Lower leg skin (tissue), 3 donors: ENCODE results near the gene KDM5C.

Experiments
- CTCF ChIP-seq, 3 donors: fragments of 450-650 bp; IDR thresholded peaks; one replicate each; pipeline ENCODE4 v1.5.1; 2016; ENCODE audit warnings: antibody characterized with exemption in 3 of 3, mild to moderate bottlenecking in 3 of 3, moderate library complexity in 2 of 3
- POLR2A ChIP-seq, 2 donors: fragments of 450-650 bp; IDR thresholded peaks; one replicate each; pipeline ENCODE4 v1.6.1; 2016 to 2017; ENCODE audit warnings: antibody characterized with exemption in 2 of 2, mild to moderate bottlenecking in 1 of 2, moderate library complexity in 1 of 2

- no peak for TF ChIP-seq POLR2A (IDR thresholded peaks at IDR 0.05)
- no peak for TF ChIP-seq CTCF (IDR thresholded peaks at IDR 0.05)
Observed at GRCh38 chrX:53251307-53251706, 26.3 kb upstream of the KDM5C start.
